Natural killer cell (primary cell): Measurements from ENCODE around the gene CDH12. TPM values are rescaled to one million over a fixed set of nuclear protein-coding genes. Genes with fewer than 3 reads are reported as not detected.

ENCODE experiments used
- ATAC-seq, 3 donors: fragments of 150-1000 bp in 2 of 3; fragments of 200-7000 bp in 1 of 3; cut with Tn5 transposase; 1 replicate in 1 of 3; 2 replicates in 2 of 3; pipeline ENCODE4 v1.10.0; 2021; ENCODE audit warnings: mild to moderate bottlenecking in 2 of 3, moderate library complexity in 2 of 3
- DNase-seq, 2 donors: peaks; one replicate each; pipeline versions ENCODE4 v3.0.0 to v3.0.0-alpha.2; 2013 to 2021; ENCODE audit warnings: mixed read lengths in 1 of 2
- H3K27ac ChIP-seq: one replicate; pipeline ENCODE4 v1.5.1; 2013; ENCODE audit warnings: mild to moderate bottlenecking, low read length
- H3K27me3 ChIP-seq: one replicate; pipeline ENCODE4 v1.6.1; 2013; ENCODE audit warnings: low read length; ENCODE audit not compliant: control insufficient read depth, insufficient read depth
- H3K36me3 ChIP-seq: one replicate; pipeline ENCODE4 v1.6.1; 2013; ENCODE audit warnings: low read length; ENCODE audit not compliant: control insufficient read depth, insufficient read depth
- H3K4me1 ChIP-seq: one replicate; pipeline ENCODE4 v1.6.1; 2013; ENCODE audit warnings: low read length; ENCODE audit not compliant: control insufficient read depth, insufficient read depth
- H3K4me3 ChIP-seq: one replicate; pipeline ENCODE4 v1.5.1; 2013; ENCODE audit warnings: low read length
- H3K9me3 ChIP-seq: one replicate; pipeline ENCODE4 v1.6.1; 2013; ENCODE audit warnings: low read length; ENCODE audit not compliant: control insufficient read depth, insufficient read depth
- H3K27ac Mint-ChIP-seq, 2 donors: one replicate each; pipeline ENCODE4 v1.8.0; 2022; ENCODE audit warnings: mild to moderate bottlenecking in 2 of 2, mixed read lengths in 2 of 2, moderate library complexity in 1 of 2
- H3K27me3 Mint-ChIP-seq, 2 donors: one replicate each; pipeline ENCODE4 v1.8.0; 2022; ENCODE audit warnings: low read depth in 2 of 2, mixed read lengths in 2 of 2
- H3K36me3 Mint-ChIP-seq: one replicate; pipeline ENCODE4 v1.8.0; 2022; ENCODE audit warnings: mixed read lengths
- H3K4me1 Mint-ChIP-seq, 2 donors: one replicate each; pipeline ENCODE4 v1.8.0; 2022; ENCODE audit warnings: mixed read lengths in 2 of 2
- H3K4me3 Mint-ChIP-seq: one replicate; pipeline ENCODE4 v1.8.0; 2022; ENCODE audit warnings: mild to moderate bottlenecking, moderate library complexity, mixed read lengths
- H3K9me3 Mint-ChIP-seq, 2 donors: one replicate each; pipeline ENCODE4 v1.8.0; 2022; ENCODE audit warnings: mixed read lengths in 2 of 2
- WGBS: methylation state at CpG from one replicate; pipeline ENCODE4 v1.1.7; 2013; ENCODE audit warnings: missing lambda C conversion rate; ENCODE audit not compliant: insufficient coverage; 5-methylcytosine and 5-hydroxymethylcytosine counted together
- intact Hi-C: fragments of 100-400 bp; cut with micrococcal nuclease; formaldehyde crosslinking; loops from one replicate; pipeline ENCODE4 v1.14.2; 2022
- total RNA-seq, 4 donors: library from RNA; stranded (reverse); fragments of 120-200 nt in 1 of 4; gene quantifications; one replicate each; pipeline versions ENCODE4 v1.2.3 to v1.2.4, GENCODE V29; 2013 to 2022
- TF ChIP-seq, protein P1 (sequence below): fragments of 200-600 bp; IDR thresholded peaks from one replicate; pipeline ENCODE4 v1.8.0; 2022; ENCODE audit warnings: antibody characterized with exemption

Gene CDH12
- total RNA-seq, 3 donors from 2014 or later (not counting 1 experiment from before 2014, with no cell fraction given) = not detected

DNA sequence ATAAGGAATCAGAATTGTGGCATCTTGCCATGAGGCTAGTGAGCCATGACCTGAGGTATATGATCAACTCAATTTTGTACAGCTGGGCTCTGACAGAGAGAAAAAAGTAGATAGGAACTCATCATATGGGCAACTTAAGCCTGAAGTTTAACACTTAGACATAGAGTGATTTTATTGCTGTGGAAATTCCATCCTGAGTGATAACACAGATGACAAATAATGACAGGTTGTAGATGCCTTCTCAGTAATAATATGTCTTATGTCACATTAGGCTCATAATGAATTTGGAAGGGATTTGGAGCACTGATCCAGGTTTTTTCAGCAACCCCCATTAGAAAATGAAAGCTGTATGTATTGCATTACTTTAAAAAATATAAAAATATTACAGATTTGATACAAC lies 744.6 kb downstream of the CDH12 start:
- intact Hi-C loops = no loop called here
- Mint-ChIP-seq H3K4me3 (no peak overlapping the region), H3K36me3 (no peaks in the 10 kb centered on the region), H3K27ac (no peak overlapping the region), H3K27me3 (no peaks in the 10 kb centered on the region), H3K9me3 (peaks cover 5 to 7% of the 10 kb centered on the region in 2 donors), H3K4me1 (no peaks in the 10 kb centered on the region)
- Histone ChIP-seq H3K9me3 (no peaks in the 10 kb centered on the region), H3K27me3 (no peaks in the 10 kb centered on the region), H3K4me3 (no peak overlapping the region), H3K36me3 (no peaks in the 10 kb centered on the region), H3K4me1 (no peaks in the 10 kb centered on the region), H3K27ac (no peak overlapping the region)
- DNase-seq (no peak), ATAC-seq (no peak)
- TF ChIP-seq, protein P1, sequence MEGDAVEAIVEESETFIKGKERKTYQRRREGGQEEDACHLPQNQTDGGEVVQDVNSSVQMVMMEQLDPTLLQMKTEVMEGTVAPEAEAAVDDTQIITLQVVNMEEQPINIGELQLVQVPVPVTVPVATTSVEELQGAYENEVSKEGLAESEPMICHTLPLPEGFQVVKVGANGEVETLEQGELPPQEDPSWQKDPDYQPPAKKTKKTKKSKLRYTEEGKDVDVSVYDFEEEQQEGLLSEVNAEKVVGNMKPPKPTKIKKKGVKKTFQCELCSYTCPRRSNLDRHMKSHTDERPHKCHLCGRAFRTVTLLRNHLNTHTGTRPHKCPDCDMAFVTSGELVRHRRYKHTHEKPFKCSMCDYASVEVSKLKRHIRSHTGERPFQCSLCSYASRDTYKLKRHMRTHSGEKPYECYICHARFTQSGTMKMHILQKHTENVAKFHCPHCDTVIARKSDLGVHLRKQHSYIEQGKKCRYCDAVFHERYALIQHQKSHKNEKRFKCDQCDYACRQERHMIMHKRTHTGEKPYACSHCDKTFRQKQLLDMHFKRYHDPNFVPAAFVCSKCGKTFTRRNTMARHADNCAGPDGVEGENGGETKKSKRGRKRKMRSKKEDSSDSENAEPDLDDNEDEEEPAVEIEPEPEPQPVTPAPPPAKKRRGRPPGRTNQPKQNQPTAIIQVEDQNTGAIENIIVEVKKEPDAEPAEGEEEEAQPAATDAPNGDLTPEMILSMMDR = no peak

DNA sequence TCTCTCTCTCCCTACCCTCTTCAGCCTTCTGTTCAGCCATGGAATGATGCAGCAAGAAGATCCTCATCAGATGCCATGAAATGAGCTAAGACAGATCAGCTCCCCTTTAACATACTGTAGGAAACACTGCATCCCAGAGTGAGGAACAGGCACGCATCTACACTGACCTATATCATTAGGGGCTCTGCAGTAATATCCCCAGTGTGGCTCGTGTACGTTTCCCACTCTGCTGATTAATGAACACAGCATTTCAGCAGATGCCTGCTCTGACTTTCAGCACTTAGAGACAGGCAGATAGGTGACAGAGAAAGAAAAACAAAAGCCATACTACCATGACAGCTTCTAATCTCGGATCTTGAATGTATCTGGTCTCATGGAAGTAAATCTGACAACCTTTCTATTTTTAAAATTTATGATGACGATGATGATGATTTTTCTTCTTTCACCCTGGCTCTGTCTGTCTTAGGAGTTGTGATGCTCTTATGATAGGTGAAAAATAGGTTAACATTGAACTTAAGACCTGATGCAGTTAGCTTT lies 750.3 kb downstream of the CDH12 start:
- ATAC-seq (no peak), DNase-seq (no peak)
- H3K4me1 Mint-ChIP-seq = no peaks in the 10 kb centered on the region
- Histone ChIP-seq H3K36me3 (no peaks in the 10 kb centered on the region), H3K27me3 (no peaks in the 10 kb centered on the region), H3K27ac (no peak overlapping the region), H3K4me1 (no peaks in the 10 kb centered on the region), H3K4me3 (no peak overlapping the region), H3K9me3 (no peaks in the 10 kb centered on the region)
- H3K36me3 Mint-ChIP-seq = no peaks in the 10 kb centered on the region
- peaks cover 0 to 5% of the 10 kb centered on the region in 2 donors for H3K9me3 Mint-ChIP-seq
- H3K27me3 Mint-ChIP-seq = no peaks in the 10 kb centered on the region
- TF ChIP-seq, protein P1 = no peak
- intact Hi-C loops = no loop called here
- no peak overlapping the region for H3K4me3 Mint-ChIP-seq
- WGBS = 75% methylated on average over 5 of the region's 5 CpGs
- H3K27ac Mint-ChIP-seq = no peak overlapping the region

DNA sequence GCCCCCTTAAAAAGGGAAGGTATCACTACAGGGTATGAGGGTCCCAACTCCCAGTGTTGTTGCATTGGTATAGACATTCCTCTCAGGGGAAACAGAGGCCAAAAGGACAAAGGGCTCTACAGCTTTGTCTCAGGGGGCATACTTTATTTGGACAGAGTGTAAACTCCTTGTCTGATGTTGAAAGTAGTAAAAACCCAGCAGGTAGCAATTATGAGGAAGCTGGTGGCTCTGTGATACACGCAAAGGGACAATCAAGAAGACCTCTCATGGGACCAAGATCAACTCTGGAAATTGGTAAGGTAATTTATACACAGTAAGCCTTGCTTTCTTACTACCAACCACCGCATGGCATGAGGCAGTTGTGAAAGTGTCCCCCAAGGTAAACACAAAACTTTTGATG lies 764.6 kb downstream of the CDH12 start:
- intact Hi-C loops = no loop called here
- H3K27ac Mint-ChIP-seq = no peak overlapping the region
- Histone ChIP-seq H3K27ac (no peak overlapping the region), H3K36me3 (no peaks in the 10 kb centered on the region), H3K27me3 (no peaks in the 10 kb centered on the region), H3K9me3 (no peaks in the 10 kb centered on the region), H3K4me3 (no peak overlapping the region), H3K4me1 (no peaks in the 10 kb centered on the region)
- DNase-seq (no peak), ATAC-seq (no peak)
- H3K4me1 Mint-ChIP-seq = no peaks in the 10 kb centered on the region
- 83% methylated on average over 2 of the region's 2 CpGs for WGBS
- H3K4me3 Mint-ChIP-seq = no peak overlapping the region
- TF ChIP-seq, protein P1 = no peak
- H3K27me3 Mint-ChIP-seq = no peaks in the 10 kb centered on the region
- no peaks in the 10 kb centered on the region for H3K36me3 Mint-ChIP-seq
- H3K9me3 Mint-ChIP-seq = peaks cover 9 to 13% of the 10 kb centered on the region in 2 donors

DNA sequence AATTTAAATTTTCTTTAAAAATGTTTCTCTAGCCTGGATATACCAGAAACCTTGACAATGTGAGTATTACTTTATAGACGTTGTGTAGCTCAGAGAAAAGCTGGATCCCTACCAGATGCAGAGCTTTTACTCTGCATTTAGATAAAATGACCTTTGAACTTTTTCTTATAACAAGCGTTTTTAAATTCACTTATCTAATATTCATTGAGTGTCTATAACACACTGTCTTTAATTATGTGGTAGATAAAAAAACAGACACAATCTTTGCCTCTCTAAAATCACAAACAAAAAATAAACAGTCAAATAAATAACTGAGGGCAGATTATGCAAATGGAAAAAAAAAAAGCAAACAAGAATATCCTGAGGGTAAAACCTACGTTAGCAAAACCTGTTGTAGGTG lies 773.6 kb downstream of the CDH12 start:
- 65% methylated on average over 2 of the region's 3 CpGs for WGBS
- H3K36me3 Mint-ChIP-seq = no peaks in the 10 kb centered on the region
- no peak overlapping the region for H3K4me3 ChIP-seq
- no peaks in the 10 kb centered on the region for H3K27me3 Mint-ChIP-seq
- H3K27ac ChIP-seq = no peak overlapping the region
- H3K4me1 ChIP-seq = no peaks in the 10 kb centered on the region
- peaks cover 3 to 8% of the 10 kb centered on the region in 2 donors for H3K9me3 Mint-ChIP-seq
- H3K27ac Mint-ChIP-seq = no peak overlapping the region
- ATAC-seq = no peak
- H3K9me3 ChIP-seq = no peaks in the 10 kb centered on the region
- intact Hi-C loops = no loop called here
- H3K4me3 Mint-ChIP-seq = no peak overlapping the region
- H3K27me3 ChIP-seq = no peaks in the 10 kb centered on the region
- no peaks in the 10 kb centered on the region for H3K36me3 ChIP-seq
- TF ChIP-seq, protein P1 = no peak
- no peaks in the 10 kb centered on the region for H3K4me1 Mint-ChIP-seq
- no peak for DNase-seq
